Measurements from ENCODE around the gene GRPEL1. TPM values are rescaled to one million over a fixed set of nuclear protein-coding genes. Genes with fewer than 3 reads are reported as not detected.

GRPEL1 gene
- total and polyA plus RNA-seq, 7 donors, result 41.4 to 151 (median 58.3) TPM

- whole genome bisulfite sequencing, 3 donors, result 0 to 1% (median 0%) methylated on average over 56 to 90 of the region's 90 CpGs
- TF ChIP-seq CTCF (IDR thresholded peaks at IDR 0.05), result peak; percentile 54
- Histone ChIP-seq H3K4me3 (peak overlapping the region; percentile 90), H3K27me3 (ENCODE audit: insufficient read depth in 3 of 3, low read length in 2 of 3) (no peaks in the 10 kb centered on the region), H3K36me3 (ENCODE audit: insufficient read depth in 1 of 2, low read depth in 1 of 2) (no peaks in the 10 kb centered on the region), H3K9me3 (no peaks in the 10 kb centered on the region), H3K27ac (peak overlapping the region; percentile 69), H3K4me1 (peaks cover 48% of the 10 kb centered on the region)
- intact Hi-C loops (cut with DNase I), result loop anchor here in 1 of 2 donors (1.0 to 5.0 kb wide), 2 partner anchors 25 to 55 kb away; no protein-coding TSS in a partner anchor
- DNase-seq (peak; percentile 98 to 99), ATAC-seq (peak; percentile 88 to 95 (median 90))
Observed at GRCh38 chr4:7042503-7043283, 25.2 kb downstream of the GRPEL1 start.

- Histone ChIP-seq H3K27me3 (ENCODE audit: insufficient read depth in 3 of 3, low read length in 2 of 3) (no peaks in the 10 kb centered on the region), H3K4me3 (peak overlapping the region; percentile 90), H3K9me3 (no peaks in the 10 kb centered on the region), H3K4me1 (peaks cover 40% of the 10 kb centered on the region), H3K27ac (peak overlapping the region; percentile 69), H3K36me3 (ENCODE audit: insufficient read depth in 1 of 2, low read depth in 1 of 2) (no peaks in the 10 kb centered on the region)
- ATAC-seq (no peak), DNase-seq (peak in 1 of 2 donors; percentile 79)
- 16 to 18% (median 18%) methylated on average over 35 to 42 of the region's 42 CpGs for WGBS, 3 donors
- intact Hi-C loops (cut with DNase I), result loop anchor here in 1 of 2 donors (5.0 kb wide), 1 partner anchor 55 kb away; no protein-coding TSS in a partner anchor
- no peak for TF ChIP-seq CTCF (IDR thresholded peaks at IDR 0.05)
Observed at GRCh38 chr4:7041801-7042502, 25.9 kb downstream of the GRPEL1 start.

GRCh38 chr4:7041246-7041645, 26.6 kb downstream of the GRPEL1 start:
- Histone ChIP-seq H3K36me3 (ENCODE audit: insufficient read depth in 1 of 2, low read depth in 1 of 2) (no peaks in the 10 kb centered on the region), H3K27me3 (ENCODE audit: insufficient read depth in 3 of 3, low read length in 2 of 3) (no peaks in the 10 kb centered on the region), H3K27ac (no peak overlapping the region), H3K9me3 (no peaks in the 10 kb centered on the region), H3K4me3 (no peak overlapping the region), H3K4me1 (peaks cover 33% of the 10 kb centered on the region)
- WGBS, 3 donors, result 94 to 95% (median 94%) methylated on average over 19 of the region's 19 CpGs
- ATAC-seq (no peak), DNase-seq (peak in 1 of 2 donors; percentile 13)
- intact Hi-C loops (cut with DNase I), result loop anchor here in 1 of 2 donors (5.0 kb wide), 1 partner anchor 54 kb away; no protein-coding TSS in a partner anchor
- no peak for TF ChIP-seq CTCF (IDR thresholded peaks at IDR 0.05)

GRCh38 chr4:7040765-7041164, 27.1 kb downstream of the GRPEL1 start:
- no peak for TF ChIP-seq CTCF (IDR thresholded peaks at IDR 0.05)
- 90 to 93% (median 90%) methylated on average over 4 of the region's 4 CpGs for WGBS, 3 donors
- H3K36me3 ChIP-seq (ENCODE audit: insufficient read depth in 1 of 2, low read depth in 1 of 2), result no peaks in the 10 kb centered on the region
- H3K4me3 ChIP-seq, result no peak overlapping the region
- no peaks in the 10 kb centered on the region for H3K27me3 ChIP-seq (ENCODE audit: insufficient read depth in 3 of 3, low read length in 2 of 3)
- H3K27ac ChIP-seq, result no peak overlapping the region
- DNase-seq (no peak), ATAC-seq (no peak)
- H3K4me1 ChIP-seq, result peaks cover 28% of the 10 kb centered on the region
- H3K9me3 ChIP-seq, result no peaks in the 10 kb centered on the region
- intact Hi-C loops (cut with DNase I), result loop anchor here in 1 of 2 donors (5.0 kb wide), 1 partner anchor 53 kb away; no protein-coding TSS in a partner anchor
